Activated CD8-positive, alpha-beta T cell treated with anti-CD3 and anti-CD28 coated beads for 36 hours (primary cell): ENCODE measurements around the gene PTX4. TPM values are rescaled to one million over a fixed set of nuclear protein-coding genes. Genes with fewer than 3 reads are reported as not detected.

Source experiments
- ATAC-seq: fragments of 200-7000 bp; cut with Tn5 transposase; one replicate; pipeline ENCODE4 v1.10.0; 2021; ENCODE audit warnings: mild to moderate bottlenecking, moderate library complexity
- CTCF ChIA-PET: fragments of 350-600 bp; sonication (Branson Sonifier 250); formaldehyde crosslinking; loops from one replicate; lab custom pipeline; 2021; ENCODE audit warnings: antibody characterized with exemption; lab: Charles Lee
- POLR2A ChIA-PET: fragments of 350-600 bp; sonication (Branson Sonifier 250); formaldehyde crosslinking; loops from one replicate; lab custom pipeline; 2021; ENCODE audit warnings: antibody characterized with exemption; lab: Charles Lee
- DNase-seq: peaks from one replicate; pipeline ENCODE4 v3.0.0-alpha.2; 2020
- H3K27ac Mint-ChIP-seq: one replicate; pipeline ENCODE4 v1.8.0; 2021; ENCODE audit warnings: mild to moderate bottlenecking, mixed read lengths
- H3K27me3 Mint-ChIP-seq: one replicate; pipeline ENCODE4 v1.8.0; 2021; ENCODE audit warnings: mixed read lengths
- H3K36me3 Mint-ChIP-seq: one replicate; pipeline ENCODE4 v1.8.0; 2021; ENCODE audit warnings: low read depth, mixed read lengths
- H3K4me1 Mint-ChIP-seq: one replicate; pipeline ENCODE4 v1.8.0; 2021; ENCODE audit warnings: low read depth, mixed read lengths
- H3K4me3 Mint-ChIP-seq: one replicate; pipeline ENCODE4 v1.8.0; 2021; ENCODE audit warnings: mild to moderate bottlenecking, moderate library complexity, mixed read lengths
- H3K9me3 Mint-ChIP-seq: one replicate; pipeline ENCODE4 v1.8.0; 2021; ENCODE audit warnings: mixed read lengths
- CTCF ChIP-seq: fragments of 200-600 bp; IDR thresholded peaks from one replicate; pipeline ENCODE4 v1.8.0; 2022; ENCODE audit warnings: antibody characterized with exemption, mild to moderate bottlenecking
- intact Hi-C: fragments of 100-400 bp; cut with micrococcal nuclease; formaldehyde crosslinking; loops from one replicate; pipeline ENCODE4 v1.10.0; 2022
- total RNA-seq, 2 experiments: library from RNA; stranded (reverse); gene quantifications; one replicate each; pipeline ENCODE4 v1.2.3, GENCODE V29; 2021

Gene PTX4
- total RNA-seq, 2 experiments from 2014 or later: not detected

- Mint-ChIP-seq H3K4me3 (no peak overlapping the region), H3K4me1 (peaks cover 6% of the 10 kb centered on the region), H3K9me3 (no peaks in the 10 kb centered on the region), H3K27ac (no peak overlapping the region), H3K36me3 (peaks cover 2% of the 10 kb centered on the region), H3K27me3 (no peaks in the 10 kb centered on the region)
- POLR2A ChIA-PET: no interaction called here
- DNase-seq (no peak), ATAC-seq (no peak)
- CTCF ChIA-PET: no interaction called here
- TF ChIP-seq CTCF: no peak
- intact Hi-C loops: no loop called here
These were observed 28.1 kb downstream of the PTX4 start for GRCh38 chr16:1460602-1461138.

GRCh38 chr16:1459967-1460366 lies 28.8 kb downstream of the PTX4 start:
- ChIA-PET CTCF (no interaction called here), POLR2A (interaction anchor here (0.7 kb wide), 1 partner anchor 548 kb away, joined by 3 read pairs; no protein-coding TSS in a partner anchor)
- DNase-seq (no peak), ATAC-seq (no peak)
- no peak for TF ChIP-seq CTCF
- Mint-ChIP-seq H3K36me3 (peaks cover 2% of the 10 kb centered on the region), H3K27ac (no peak overlapping the region), H3K9me3 (no peaks in the 10 kb centered on the region), H3K4me1 (peaks cover 6% of the 10 kb centered on the region), H3K27me3 (no peaks in the 10 kb centered on the region), H3K4me3 (no peak overlapping the region)
- intact Hi-C loops: no loop called here

- CTCF ChIA-PET: no interaction called here
- H3K9me3 Mint-ChIP-seq: no peaks in the 10 kb centered on the region
- TF ChIP-seq CTCF: no peak
- POLR2A ChIA-PET: interaction anchor here (0.5 to 0.8 kb wide), 2 partner anchors 25 to 47 kb away, joined by 3 read pairs; no protein-coding TSS in a partner anchor
- peaks cover 6% of the 10 kb centered on the region for H3K4me1 Mint-ChIP-seq
- ATAC-seq (no peak), DNase-seq (no peak)
- intact Hi-C loops: no loop called here
- no peaks in the 10 kb centered on the region for H3K27me3 Mint-ChIP-seq
- H3K4me3 Mint-ChIP-seq: no peak overlapping the region
- H3K36me3 Mint-ChIP-seq: peaks cover 2% of the 10 kb centered on the region
- H3K27ac Mint-ChIP-seq: no peak overlapping the region
These were observed 29.8 kb downstream of the PTX4 start for GRCh38 chr16:1458977-1459341.

GRCh38 chr16:1458336-1458976 lies 30.3 kb downstream of the PTX4 start:
- no peak for TF ChIP-seq CTCF
- H3K27ac Mint-ChIP-seq: no peak overlapping the region
- ChIA-PET POLR2A (interaction anchor here (0.5 to 0.8 kb wide), 2 partner anchors 25 to 46 kb away, joined by 3 read pairs; no protein-coding TSS in a partner anchor), CTCF (no interaction called here)
- ATAC-seq (peak; percentile 42), DNase-seq (peak; percentile 47)
- H3K36me3 Mint-ChIP-seq: peaks cover 2% of the 10 kb centered on the region
- no peak overlapping the region for H3K4me3 Mint-ChIP-seq
- H3K4me1 Mint-ChIP-seq: peaks cover 6% of the 10 kb centered on the region
- no peaks in the 10 kb centered on the region for H3K9me3 Mint-ChIP-seq
- no peaks in the 10 kb centered on the region for H3K27me3 Mint-ChIP-seq
- intact Hi-C loops: no loop called here

- intact Hi-C loops: no loop called here
- TF ChIP-seq CTCF: no peak
- no peaks in the 10 kb centered on the region for H3K9me3 Mint-ChIP-seq
These were observed 31.1 kb downstream of the PTX4 start for GRCh38 chr16:1457489-1458245.

More at GRCh38 chr16:1457489-1458245, 31.1 kb downstream of the PTX4 start:
- Mint-ChIP-seq H3K27ac (no peak overlapping the region), H3K27me3 (no peaks in the 10 kb centered on the region), H3K4me1 (peaks cover 6% of the 10 kb centered on the region), H3K4me3 (no peak overlapping the region), H3K36me3 (peaks cover 2% of the 10 kb centered on the region)
- ATAC-seq (no peak), DNase-seq (no peak)
- POLR2A ChIA-PET: interaction anchor here (0.8 kb wide), 1 partner anchor 24 kb away, joined by 3 read pairs; no protein-coding TSS in a partner anchor
- CTCF ChIA-PET: no interaction called here
